ENCODE data around the gene CXCR4.
"Not testable (repeated sequence)": the region's sequence is repeated elsewhere in the genome, so short reads cannot be mapped to it uniquely, and the experiment has no call there.

The CXCR4 gene

GRCh38 chr2:136111711-136112110 lies 6.2 kb downstream of the CXCR4 start:
- no peaks in the 10 kb centered on the region for H3K9me3 ChIP-seq (ENCODE audit: insufficient read depth, low read depth, low read length)
- no peak overlapping the region for H3K27ac ChIP-seq (ENCODE audit: low read length)
- H3K36me3 ChIP-seq (ENCODE audit: insufficient read depth, low read depth, low read length) = peaks cover 9% of the 10 kb centered on the region; the same call in 1 of the 2 replicates
- no peak overlapping the region for H3K9ac ChIP-seq (ENCODE audit: low read depth, low read length)
- no peak overlapping the region for H3K4me3 ChIP-seq (ENCODE audit: low read length)
- peaks cover 27% of the 10 kb centered on the region for H3K27me3 ChIP-seq (ENCODE audit: insufficient read depth, low read length)
- H3K4me1 ChIP-seq (ENCODE audit: insufficient read depth, low read length) = peaks cover 3% of the 10 kb centered on the region; the same call in 1 of the 2 replicates

GRCh38 chr2:136110526-136110925 lies 7.4 kb downstream of the CXCR4 start:
- Histone ChIP-seq H3K4me3 (ENCODE audit: low read length) (no peak overlapping the region), H3K4me1 (ENCODE audit: insufficient read depth, low read length) (peaks cover 3% of the 10 kb centered on the region; the same call in 1 of the 2 replicates), H3K9ac (ENCODE audit: low read depth, low read length) (no peak overlapping the region), H3K36me3 (ENCODE audit: insufficient read depth, low read depth, low read length) (peaks cover 9% of the 10 kb centered on the region; the same call in 1 of the 2 replicates), H3K27me3 (ENCODE audit: insufficient read depth, low read length) (peaks cover 15% of the 10 kb centered on the region), H3K27ac (ENCODE audit: low read length) (no peak overlapping the region), H3K9me3 (ENCODE audit: insufficient read depth, low read depth, low read length) (no peaks in the 10 kb centered on the region)

GRCh38 chr2:136108463-136108862 lies 9.5 kb downstream of the CXCR4 start:
- Histone ChIP-seq H3K27ac (ENCODE audit: low read length) (no peak overlapping the region), H3K4me3 (ENCODE audit: low read length) (no peak overlapping the region), H3K9me3 (ENCODE audit: insufficient read depth, low read depth, low read length) (no peaks in the 10 kb centered on the region), H3K9ac (ENCODE audit: low read depth, low read length) (no peak overlapping the region), H3K27me3 (ENCODE audit: insufficient read depth, low read length) (0 out of 2 replicates have a peak, but pooled peaks cover 5% of the 10 kb centered on the region), H3K36me3 (ENCODE audit: insufficient read depth, low read depth, low read length) (no peaks in the 10 kb centered on the region), H3K4me1 (ENCODE audit: insufficient read depth, low read length) (peaks cover 3% of the 10 kb centered on the region; the same call in 1 of the 2 replicates)

GRCh38 chr2:136107051-136108033 lies 10.6 kb downstream of the CXCR4 start:
- H3K4me3 ChIP-seq (ENCODE audit: low read length) = no peak overlapping the region
- no peaks in the 10 kb centered on the region for H3K9me3 ChIP-seq (ENCODE audit: insufficient read depth, low read depth, low read length)
- no peak overlapping the region for H3K27ac ChIP-seq (ENCODE audit: low read length)
- H3K27me3 ChIP-seq (ENCODE audit: insufficient read depth, low read length) = no peaks in the 10 kb centered on the region
- H3K36me3 ChIP-seq (ENCODE audit: insufficient read depth, low read depth, low read length) = no peaks in the 10 kb centered on the region
- no peaks in the 10 kb centered on the region; the same call in 1 of the 2 replicates for H3K4me1 ChIP-seq (ENCODE audit: insufficient read depth, low read length)
- H3K9ac ChIP-seq (ENCODE audit: low read depth, low read length) = no peak overlapping the region

- Histone ChIP-seq H3K27ac (ENCODE audit: low read length) (no peak overlapping the region), H3K4me1 (ENCODE audit: insufficient read depth, low read length) (no peaks in the 10 kb centered on the region)
Measured at GRCh38 chr2:136106505-136106904, 11.4 kb downstream of the CXCR4 start.

GRCh38 chr2:136104977-136105376 lies 13.0 kb downstream of the CXCR4 start:
- Histone ChIP-seq H3K4me1 (ENCODE audit: insufficient read depth, low read length) (no peaks in the 10 kb centered on the region), H3K27me3 (ENCODE audit: insufficient read depth, low read length) (no peaks in the 10 kb centered on the region), H3K9ac (ENCODE audit: low read depth, low read length) (no peak overlapping the region), H3K36me3 (ENCODE audit: insufficient read depth, low read depth, low read length) (no peaks in the 10 kb centered on the region), H3K4me3 (ENCODE audit: low read length) (no peak overlapping the region), H3K27ac (ENCODE audit: low read length) (no peak overlapping the region), H3K9me3 (ENCODE audit: insufficient read depth, low read depth, low read length) (no peaks in the 10 kb centered on the region)

More at GRCh38 chr2:136106505-136106904, 11.4 kb downstream of the CXCR4 start:
- H3K27me3 ChIP-seq (ENCODE audit: insufficient read depth, low read length) = no peaks in the 10 kb centered on the region
- no peaks in the 10 kb centered on the region for H3K9me3 ChIP-seq (ENCODE audit: insufficient read depth, low read depth, low read length)
- no peak overlapping the region for H3K9ac ChIP-seq (ENCODE audit: low read depth, low read length)
- no peaks in the 10 kb centered on the region for H3K36me3 ChIP-seq (ENCODE audit: insufficient read depth, low read depth, low read length)
- no peak overlapping the region for H3K4me3 ChIP-seq (ENCODE audit: low read length)

GRCh38 chr2:136101042-136101441 lies 16.9 kb downstream of the CXCR4 start:
- H3K9ac ChIP-seq (ENCODE audit: low read depth, low read length) = no peak overlapping the region
- H3K36me3 ChIP-seq (ENCODE audit: insufficient read depth, low read depth, low read length) = no peaks in the 10 kb centered on the region
- H3K4me3 ChIP-seq (ENCODE audit: low read length) = no peak overlapping the region
- no peaks in the 10 kb centered on the region for H3K4me1 ChIP-seq (ENCODE audit: insufficient read depth, low read length)
- H3K27me3 ChIP-seq (ENCODE audit: insufficient read depth, low read length) = no peaks in the 10 kb centered on the region
- H3K9me3 ChIP-seq (ENCODE audit: insufficient read depth, low read depth, low read length) = no peaks in the 10 kb centered on the region
- H3K27ac ChIP-seq (ENCODE audit: low read length) = no peak overlapping the region

GRCh38 chr2:136098441-136098840 lies 19.5 kb downstream of the CXCR4 start:
- Histone ChIP-seq H3K4me1 (ENCODE audit: insufficient read depth, low read length) (peaks cover 5% of the 10 kb centered on the region; the same call in 1 of the 2 replicates), H3K4me3 (ENCODE audit: low read length) (no peak overlapping the region), H3K9me3 (ENCODE audit: insufficient read depth, low read depth, low read length) (no peaks in the 10 kb centered on the region), H3K27me3 (ENCODE audit: insufficient read depth, low read length) (no peaks in the 10 kb centered on the region), H3K27ac (ENCODE audit: low read length) (no peak overlapping the region), H3K9ac (ENCODE audit: low read depth, low read length) (no peak overlapping the region), H3K36me3 (ENCODE audit: insufficient read depth, low read depth, low read length) (no peaks in the 10 kb centered on the region)

- Histone ChIP-seq H3K36me3 (ENCODE audit: insufficient read depth, low read depth, low read length) (no peaks in the 10 kb centered on the region), H3K27ac (ENCODE audit: low read length) (no peak overlapping the region), H3K4me3 (ENCODE audit: low read length) (no peak overlapping the region), H3K4me1 (ENCODE audit: insufficient read depth, low read length) (peaks cover 10% of the 10 kb centered on the region; the same call in 1 of the 2 replicates), H3K9me3 (ENCODE audit: insufficient read depth, low read depth, low read length) (no peaks in the 10 kb centered on the region), H3K27me3 (ENCODE audit: insufficient read depth, low read length) (no peaks in the 10 kb centered on the region), H3K9ac (ENCODE audit: low read depth, low read length) (no peak overlapping the region)
Measured at GRCh38 chr2:136093583-136093982, 24.4 kb downstream of the CXCR4 start.

GRCh38 chr2:136091899-136092298 lies 26.1 kb downstream of the CXCR4 start:
- H3K36me3 ChIP-seq (ENCODE audit: insufficient read depth, low read depth, low read length) = no peaks in the 10 kb centered on the region
- H3K4me3 ChIP-seq (ENCODE audit: low read length) = no peak overlapping the region
- H3K4me1 ChIP-seq (ENCODE audit: insufficient read depth, low read length) = peaks cover 10% of the 10 kb centered on the region; the same call in 1 of the 2 replicates
- no peak overlapping the region for H3K9ac ChIP-seq (ENCODE audit: low read depth, low read length)
- no peak overlapping the region for H3K27ac ChIP-seq (ENCODE audit: low read length)
- H3K27me3 ChIP-seq (ENCODE audit: insufficient read depth, low read length) = no peaks in the 10 kb centered on the region
- no peaks in the 10 kb centered on the region for H3K9me3 ChIP-seq (ENCODE audit: insufficient read depth, low read depth, low read length)

- not testable (repeated sequence) for H3K9ac ChIP-seq (ENCODE audit: low read depth, low read length); H3K27ac ChIP-seq (ENCODE audit: low read length); H3K27me3 ChIP-seq (ENCODE audit: insufficient read depth, low read length); H3K4me3 ChIP-seq (ENCODE audit: low read length); H3K9me3 ChIP-seq (ENCODE audit: insufficient read depth, low read depth, low read length); H3K36me3 ChIP-seq (ENCODE audit: insufficient read depth, low read depth, low read length); H3K4me1 ChIP-seq (ENCODE audit: insufficient read depth, low read length)
Measured at GRCh38 chr2:136087901-136088460, 30.0 kb downstream of the CXCR4 start.

Measured in iPS-20b (cell line).